ENCODE data around the gene NLK.

DNA sequence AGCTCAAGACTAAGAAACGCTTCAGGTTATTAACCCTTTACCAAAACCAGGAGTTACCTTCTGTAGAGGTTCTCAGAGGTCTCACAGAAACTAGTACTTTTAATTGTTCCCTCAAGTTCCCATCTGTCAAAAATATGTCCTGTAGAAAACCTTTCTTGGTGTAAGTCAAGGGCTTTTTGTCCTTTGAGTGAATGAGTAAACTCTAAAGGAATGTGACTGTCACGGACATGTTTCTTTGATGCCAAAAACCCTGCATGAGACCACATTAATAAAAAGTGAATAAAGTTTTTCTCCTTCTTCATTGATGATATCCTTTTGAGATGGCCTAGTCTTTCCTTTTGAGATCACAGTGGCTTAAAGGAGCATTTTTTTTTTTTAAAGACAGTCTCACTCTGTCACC, 102.9 kb downstream of the NLK start:
- TF ChIP-seq, protein P1, sequence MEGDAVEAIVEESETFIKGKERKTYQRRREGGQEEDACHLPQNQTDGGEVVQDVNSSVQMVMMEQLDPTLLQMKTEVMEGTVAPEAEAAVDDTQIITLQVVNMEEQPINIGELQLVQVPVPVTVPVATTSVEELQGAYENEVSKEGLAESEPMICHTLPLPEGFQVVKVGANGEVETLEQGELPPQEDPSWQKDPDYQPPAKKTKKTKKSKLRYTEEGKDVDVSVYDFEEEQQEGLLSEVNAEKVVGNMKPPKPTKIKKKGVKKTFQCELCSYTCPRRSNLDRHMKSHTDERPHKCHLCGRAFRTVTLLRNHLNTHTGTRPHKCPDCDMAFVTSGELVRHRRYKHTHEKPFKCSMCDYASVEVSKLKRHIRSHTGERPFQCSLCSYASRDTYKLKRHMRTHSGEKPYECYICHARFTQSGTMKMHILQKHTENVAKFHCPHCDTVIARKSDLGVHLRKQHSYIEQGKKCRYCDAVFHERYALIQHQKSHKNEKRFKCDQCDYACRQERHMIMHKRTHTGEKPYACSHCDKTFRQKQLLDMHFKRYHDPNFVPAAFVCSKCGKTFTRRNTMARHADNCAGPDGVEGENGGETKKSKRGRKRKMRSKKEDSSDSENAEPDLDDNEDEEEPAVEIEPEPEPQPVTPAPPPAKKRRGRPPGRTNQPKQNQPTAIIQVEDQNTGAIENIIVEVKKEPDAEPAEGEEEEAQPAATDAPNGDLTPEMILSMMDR (IDR thresholded peaks at IDR 0.05; ENCODE audit: insufficient read depth, low read depth, low read length): no peak
- TF ChIP-seq EZH2 (IDR thresholded peaks at IDR 0.05; ENCODE audit: insufficient read depth, low read length): no peak

All from astrocyte (in vitro differentiated cells and primary cell).